ENCODE results near the gene FLT1. TPM values are rescaled to one million over a fixed set of nuclear protein-coding genes. Genes with fewer than 3 reads are reported as not detected.

Gene FLT1
- total RNA-seq, 3 donors from 2014 or later = 17.0 to 44.6 (median 29.0) TPM

DNA sequence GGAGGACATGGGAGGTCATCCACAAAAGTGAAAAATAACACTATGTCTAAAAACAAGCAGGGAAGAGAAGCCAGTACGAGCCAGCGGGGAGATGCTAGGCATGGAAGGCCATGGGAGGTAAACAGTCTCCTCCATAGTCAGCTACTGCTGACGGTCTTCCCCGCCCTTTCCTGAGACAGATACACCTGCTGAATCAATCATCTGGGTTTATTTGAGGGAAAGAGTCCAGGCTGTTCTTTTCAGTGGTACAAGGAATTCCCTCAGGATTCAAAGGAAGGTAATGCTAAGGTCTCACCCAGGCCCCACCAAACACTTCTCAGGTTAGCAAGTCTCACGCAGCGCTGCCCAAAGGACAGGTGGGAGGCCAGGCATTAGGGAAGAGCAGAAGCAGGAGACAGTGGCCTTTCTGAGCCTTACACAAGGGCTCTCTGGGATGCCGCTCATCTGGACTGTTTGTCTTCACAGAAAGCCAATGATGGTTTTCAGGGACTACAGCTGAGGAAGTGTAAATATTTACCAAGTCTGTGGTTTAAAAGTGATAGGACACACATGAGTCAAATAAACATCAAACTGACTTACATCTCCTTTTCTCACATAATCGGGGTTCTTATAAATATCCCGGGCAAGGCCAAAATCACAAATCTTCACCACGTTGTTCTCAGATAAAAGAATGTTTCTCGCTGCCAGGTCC is 173.9 kb downstream of the FLT1 start:
- Histone ChIP-seq H3K4me1 (peaks cover 0 to 2% of the 10 kb centered on the region in 2 donors), H3K9me3 (no peaks in the 10 kb centered on the region), H3K36me3 (no peaks in the 10 kb centered on the region), H3K27me3 (no peaks in the 10 kb centered on the region), H3K27ac (no peak overlapping the region), H3K4me3 (no peak overlapping the region)
- intact Hi-C loops (cut with DNase I; ENCODE audit: low total_unique reads) = no loop called here
- DNase-seq (ENCODE audit: low spot score in 2 of 2) = no peak
- TF ChIP-seq POLR2A (IDR thresholded peaks at IDR 0.05) = no peak

DNA sequence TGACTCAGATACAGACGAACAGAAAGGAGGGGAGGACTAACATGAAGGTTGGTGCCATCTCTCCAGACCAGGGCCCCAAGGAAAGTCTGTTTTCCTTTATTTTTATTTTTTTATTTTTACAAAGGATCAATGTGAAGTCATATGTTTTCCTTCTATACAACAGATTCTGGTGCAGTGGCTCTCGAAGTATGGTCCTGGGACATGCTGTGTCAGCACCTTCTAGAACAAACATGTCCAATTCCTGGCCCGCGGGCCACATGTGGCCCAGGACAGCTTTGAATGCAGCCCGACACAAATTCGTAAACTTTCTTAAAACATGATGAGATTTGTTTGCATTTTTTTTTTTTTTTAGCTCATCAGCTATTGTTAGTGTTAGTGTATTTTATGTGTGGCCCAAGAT is 174.7 kb downstream of the FLT1 start:
- DNase-seq (ENCODE audit: low spot score in 2 of 2) = no peak
- intact Hi-C loops (cut with DNase I; ENCODE audit: low total_unique reads) = no loop called here
- Histone ChIP-seq H3K27ac (no peak overlapping the region), H3K4me3 (no peak overlapping the region), H3K27me3 (no peaks in the 10 kb centered on the region), H3K9me3 (no peaks in the 10 kb centered on the region), H3K4me1 (peaks cover 0 to 2% of the 10 kb centered on the region in 2 donors), H3K36me3 (no peaks in the 10 kb centered on the region)
- TF ChIP-seq POLR2AphosphoS5 (IDR thresholded peaks at IDR 0.05) (no peak), POLR2A (IDR thresholded peaks at IDR 0.05) (no peak)
- TF ChIP-seq, protein P1, sequence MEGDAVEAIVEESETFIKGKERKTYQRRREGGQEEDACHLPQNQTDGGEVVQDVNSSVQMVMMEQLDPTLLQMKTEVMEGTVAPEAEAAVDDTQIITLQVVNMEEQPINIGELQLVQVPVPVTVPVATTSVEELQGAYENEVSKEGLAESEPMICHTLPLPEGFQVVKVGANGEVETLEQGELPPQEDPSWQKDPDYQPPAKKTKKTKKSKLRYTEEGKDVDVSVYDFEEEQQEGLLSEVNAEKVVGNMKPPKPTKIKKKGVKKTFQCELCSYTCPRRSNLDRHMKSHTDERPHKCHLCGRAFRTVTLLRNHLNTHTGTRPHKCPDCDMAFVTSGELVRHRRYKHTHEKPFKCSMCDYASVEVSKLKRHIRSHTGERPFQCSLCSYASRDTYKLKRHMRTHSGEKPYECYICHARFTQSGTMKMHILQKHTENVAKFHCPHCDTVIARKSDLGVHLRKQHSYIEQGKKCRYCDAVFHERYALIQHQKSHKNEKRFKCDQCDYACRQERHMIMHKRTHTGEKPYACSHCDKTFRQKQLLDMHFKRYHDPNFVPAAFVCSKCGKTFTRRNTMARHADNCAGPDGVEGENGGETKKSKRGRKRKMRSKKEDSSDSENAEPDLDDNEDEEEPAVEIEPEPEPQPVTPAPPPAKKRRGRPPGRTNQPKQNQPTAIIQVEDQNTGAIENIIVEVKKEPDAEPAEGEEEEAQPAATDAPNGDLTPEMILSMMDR (IDR thresholded peaks at IDR 0.05) = no peak

DNA sequence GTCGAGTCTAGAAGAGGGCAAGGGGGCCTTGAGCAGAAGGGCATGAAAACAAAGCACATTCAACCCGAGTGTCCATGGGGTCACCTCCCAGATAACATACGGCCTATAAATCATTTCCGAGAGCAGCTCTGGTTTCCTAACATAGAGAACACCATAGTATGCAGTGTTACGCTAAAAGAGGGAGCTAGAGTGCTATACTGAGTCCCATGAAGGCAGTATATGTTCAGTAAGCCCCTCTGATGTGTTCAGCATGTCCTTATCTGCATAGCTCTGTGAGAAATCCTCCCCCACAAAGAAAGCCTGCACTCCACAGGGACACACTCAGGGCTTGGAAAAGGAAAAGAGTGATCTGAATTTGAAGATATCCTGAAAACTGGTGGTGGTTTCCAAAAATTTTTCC is 175.4 kb downstream of the FLT1 start:
- Histone ChIP-seq H3K36me3 (no peaks in the 10 kb centered on the region), H3K9me3 (no peaks in the 10 kb centered on the region), H3K4me1 (peaks cover 0 to 2% of the 10 kb centered on the region in 2 donors), H3K4me3 (no peak overlapping the region), H3K27ac (no peak overlapping the region), H3K27me3 (no peaks in the 10 kb centered on the region)
- TF ChIP-seq POLR2A (IDR thresholded peaks at IDR 0.05) = no peak
- no peak for TF ChIP-seq POLR2AphosphoS5 (IDR thresholded peaks at IDR 0.05)
- TF ChIP-seq, protein P1 (IDR thresholded peaks at IDR 0.05) = no peak
- intact Hi-C loops (cut with DNase I; ENCODE audit: low total_unique reads) = no loop called here
- DNase-seq (ENCODE audit: low spot score in 2 of 2) = no peak

DNA sequence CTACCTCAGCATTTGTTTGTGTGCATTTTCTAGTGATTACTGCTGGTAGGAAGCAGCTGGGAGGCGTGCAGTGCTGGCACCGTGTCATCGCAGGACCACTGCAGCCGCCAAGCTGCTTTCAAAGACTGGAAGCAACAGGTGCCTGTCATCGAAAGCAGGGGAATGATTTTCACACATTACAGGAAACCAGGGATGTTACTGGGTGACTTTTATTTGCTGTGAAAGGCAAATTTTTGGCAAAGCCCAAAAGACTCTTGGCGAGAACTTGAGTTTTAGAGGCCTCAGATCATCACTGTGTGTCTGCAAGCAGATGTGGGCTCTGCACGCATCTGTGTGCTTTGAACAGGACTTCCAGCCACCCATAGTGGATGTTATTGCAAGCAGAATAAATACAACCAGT is 176.4 kb downstream of the FLT1 start:
- Histone ChIP-seq H3K27ac (no peak overlapping the region), H3K9me3 (no peaks in the 10 kb centered on the region), H3K4me3 (no peak overlapping the region), H3K4me1 (peaks cover 0 to 2% of the 10 kb centered on the region in 2 donors), H3K36me3 (no peaks in the 10 kb centered on the region), H3K27me3 (no peaks in the 10 kb centered on the region)
- intact Hi-C loops (cut with DNase I; ENCODE audit: low total_unique reads) = no loop called here
- TF ChIP-seq POLR2A (IDR thresholded peaks at IDR 0.05) (no peak), POLR2AphosphoS5 (IDR thresholded peaks at IDR 0.05) (no peak)
- TF ChIP-seq, protein P1 (IDR thresholded peaks at IDR 0.05) = no peak
- no peak for DNase-seq (ENCODE audit: low spot score in 2 of 2)

DNA sequence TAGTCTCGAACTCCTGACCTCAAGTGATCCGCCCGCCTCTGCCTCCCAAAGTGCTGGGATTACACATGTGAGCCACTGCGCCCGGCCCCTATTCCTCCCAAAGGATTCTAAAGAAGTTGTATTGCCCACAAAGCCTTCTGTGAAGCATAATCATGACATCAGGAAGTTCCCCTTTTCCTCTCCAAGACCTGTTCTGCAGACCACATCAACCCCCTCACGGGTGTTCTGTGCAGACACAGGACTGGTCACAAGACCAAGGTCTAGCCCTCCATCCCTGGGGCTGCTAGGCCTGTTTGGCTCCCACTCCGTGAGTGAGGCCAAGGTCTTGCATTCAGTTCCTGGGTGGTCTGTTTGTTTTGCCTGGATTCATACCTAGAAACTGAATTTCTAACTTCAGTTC is 178.1 kb downstream of the FLT1 start:
- Histone ChIP-seq H3K9me3 (no peaks in the 10 kb centered on the region), H3K27me3 (no peaks in the 10 kb centered on the region), H3K4me3 (no peak overlapping the region), H3K27ac (no peak overlapping the region), H3K4me1 (peaks cover 0 to 2% of the 10 kb centered on the region in 2 donors), H3K36me3 (no peaks in the 10 kb centered on the region)
- intact Hi-C loops (cut with DNase I; ENCODE audit: low total_unique reads) = no loop called here
- TF ChIP-seq POLR2AphosphoS5 (IDR thresholded peaks at IDR 0.05) = no peak
- no peak for TF ChIP-seq POLR2A (IDR thresholded peaks at IDR 0.05)
- TF ChIP-seq, protein P1 (IDR thresholded peaks at IDR 0.05) = no peak
- no peak for DNase-seq (ENCODE audit: low spot score in 2 of 2)

Data from breast epithelium (tissue), 4 donors.